Activated T-cell treated with anti-CD3 and anti-CD28 coated beads for 1 hour (primary cell): ENCODE measurements around the gene ARHGAP11A.

Experiments used
- DNase-seq: peaks from one replicate; pipeline ENCODE4 v3.0.0-alpha.2; 2020; ENCODE audit warnings: low read depth

Gene ARHGAP11A

DNA sequence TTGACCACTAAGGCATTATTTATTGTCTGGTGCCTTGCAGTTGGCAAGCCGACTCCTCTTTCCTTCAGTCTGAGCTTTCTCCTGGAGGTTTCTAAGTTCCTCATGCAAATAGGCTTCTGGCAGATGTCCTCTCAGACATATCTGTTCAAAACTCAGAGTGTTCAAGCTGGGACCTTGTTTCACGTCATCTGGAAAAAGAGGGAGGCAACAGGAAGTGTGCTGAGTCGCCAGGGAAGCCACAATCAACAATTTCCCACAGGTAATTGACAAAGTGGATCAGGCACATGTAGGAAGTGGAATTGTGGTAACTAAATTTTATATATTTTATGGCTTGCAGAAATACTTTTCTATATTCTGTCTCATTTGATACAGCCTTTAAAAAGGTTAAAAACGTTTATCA, 40.8 kb downstream of the ARHGAP11A start:
- DNase-seq: no peak

DNA sequence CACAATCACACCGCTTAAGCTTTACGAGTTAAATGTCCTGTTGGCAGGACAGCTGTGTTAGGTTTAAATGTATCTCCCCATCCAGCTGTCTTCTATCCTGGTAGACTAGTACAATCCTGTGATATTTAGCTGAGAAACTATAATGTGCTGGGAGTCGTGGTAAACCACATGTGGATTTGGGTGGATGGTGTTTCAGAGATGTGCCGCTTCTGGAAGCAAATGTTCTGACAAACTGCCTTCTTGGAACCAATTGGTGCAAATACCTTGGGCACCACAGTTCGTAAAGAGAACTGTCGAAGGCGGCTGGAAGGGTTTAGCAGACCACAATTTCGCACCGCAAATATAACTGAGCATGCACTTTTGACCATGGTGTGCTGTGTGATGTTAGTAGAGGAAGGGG, 41.2 kb downstream of the ARHGAP11A start:
- no peak for DNase-seq

DNA sequence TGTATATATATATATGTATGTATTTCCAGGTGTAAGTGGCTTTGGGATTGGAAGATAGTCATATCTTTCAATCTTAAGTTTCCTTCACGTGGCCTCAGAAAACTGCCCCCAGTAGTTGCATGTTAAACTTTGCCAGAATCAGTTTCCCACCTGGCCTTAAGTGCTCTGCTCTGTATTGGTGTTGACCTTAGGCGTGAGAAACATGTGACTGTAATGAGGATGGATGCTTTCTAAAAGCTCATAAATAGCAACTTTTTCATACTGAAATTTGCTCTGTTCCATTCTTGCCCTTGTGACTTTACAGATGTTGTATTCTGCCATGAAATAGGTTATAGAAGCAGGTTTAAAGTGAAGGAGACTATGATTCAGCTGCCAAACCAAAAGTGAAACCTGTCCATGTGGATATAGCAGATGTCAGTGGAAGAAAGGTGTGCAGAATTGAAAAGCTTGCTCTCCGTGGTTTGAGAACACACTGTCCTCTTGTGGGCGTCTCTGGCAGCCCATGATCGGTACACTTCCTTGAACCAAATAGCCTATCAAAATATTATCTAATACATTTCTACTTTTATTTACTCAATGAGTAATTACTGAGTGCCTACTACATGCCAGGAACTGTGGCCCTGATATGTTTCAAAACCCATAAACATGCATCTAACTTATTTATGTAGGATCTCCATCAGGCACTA, 42.0 kb downstream of the ARHGAP11A start:
- no peak for DNase-seq

DNA sequence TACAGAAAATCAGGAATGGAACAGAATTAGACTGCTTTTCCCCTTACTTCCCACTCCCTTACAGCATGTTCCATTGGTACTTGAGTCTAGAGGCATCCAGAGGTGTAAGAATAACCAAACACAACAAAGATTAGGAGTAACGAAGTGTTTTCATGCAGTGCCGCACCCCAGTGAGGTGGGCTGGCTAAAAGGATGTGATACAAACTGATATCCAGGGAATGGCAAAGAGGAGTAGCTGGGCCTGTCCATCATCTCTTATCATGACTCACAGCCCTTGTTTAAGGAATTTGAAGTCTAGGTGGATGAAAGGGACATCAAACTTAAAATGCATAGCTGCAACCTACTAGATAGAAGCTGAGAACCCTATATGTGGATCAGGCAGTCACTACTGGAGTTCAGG, 42.6 kb downstream of the ARHGAP11A start:
- no peak for DNase-seq

DNA sequence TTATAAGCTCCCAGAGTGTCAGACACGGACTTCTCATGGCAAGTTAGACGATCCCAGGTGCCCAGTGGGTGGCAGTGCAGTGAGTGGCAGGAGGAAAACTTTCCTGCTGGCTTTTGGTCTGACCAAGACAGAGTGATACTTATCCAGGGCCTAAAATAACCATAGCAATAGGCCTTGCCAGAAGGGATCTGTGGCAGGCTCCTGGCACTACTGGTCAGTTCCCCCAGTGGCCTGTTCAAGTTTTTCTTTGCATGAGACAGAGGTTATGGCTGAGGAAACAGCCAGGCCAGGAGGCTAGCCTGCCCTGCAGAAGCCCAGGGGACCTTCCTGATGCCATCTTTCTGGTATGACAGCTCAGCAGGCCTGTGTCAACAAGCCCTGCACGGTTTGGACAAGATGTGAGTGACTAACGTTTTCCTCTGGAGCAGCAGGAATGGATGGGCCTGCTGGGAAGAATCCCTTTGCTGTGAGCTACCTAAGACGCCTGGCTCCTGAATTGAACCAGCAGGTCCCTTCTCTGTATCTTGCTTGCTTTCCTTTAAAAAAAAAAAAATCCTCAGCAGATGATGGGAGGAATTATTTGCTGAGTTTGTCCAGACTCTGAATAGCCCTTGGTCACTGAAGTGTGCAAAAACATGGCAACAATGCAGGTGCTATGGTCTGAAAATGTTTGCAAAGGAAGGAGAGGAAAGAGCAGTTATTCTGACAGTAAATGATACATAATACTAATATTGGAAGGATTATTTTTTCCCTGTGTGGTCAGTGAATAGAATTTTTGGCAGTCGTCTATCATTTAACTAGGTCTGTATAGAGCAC, 44.2 kb downstream of the ARHGAP11A start:
- DNase-seq: no peak

DNA sequence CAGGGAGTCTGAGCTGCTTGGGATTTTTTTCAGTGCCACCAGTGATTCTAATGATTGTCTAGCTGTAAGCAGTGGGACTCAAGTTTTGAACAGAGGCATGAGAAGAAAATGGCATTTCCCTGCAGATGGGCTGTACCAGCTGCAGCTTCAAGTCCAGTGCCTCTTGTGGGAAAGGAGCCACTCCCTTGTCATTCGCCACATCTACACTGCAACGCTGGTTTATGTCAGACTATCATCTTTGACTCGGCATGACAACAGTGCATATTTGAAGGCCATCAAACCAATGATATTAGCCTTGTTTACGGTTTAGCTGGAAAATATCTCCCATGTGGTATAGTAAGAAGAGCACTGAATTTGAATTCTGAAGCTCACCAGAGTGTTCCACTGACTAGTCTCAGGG, 48.4 kb downstream of the ARHGAP11A start:
- DNase-seq: no peak

DNA sequence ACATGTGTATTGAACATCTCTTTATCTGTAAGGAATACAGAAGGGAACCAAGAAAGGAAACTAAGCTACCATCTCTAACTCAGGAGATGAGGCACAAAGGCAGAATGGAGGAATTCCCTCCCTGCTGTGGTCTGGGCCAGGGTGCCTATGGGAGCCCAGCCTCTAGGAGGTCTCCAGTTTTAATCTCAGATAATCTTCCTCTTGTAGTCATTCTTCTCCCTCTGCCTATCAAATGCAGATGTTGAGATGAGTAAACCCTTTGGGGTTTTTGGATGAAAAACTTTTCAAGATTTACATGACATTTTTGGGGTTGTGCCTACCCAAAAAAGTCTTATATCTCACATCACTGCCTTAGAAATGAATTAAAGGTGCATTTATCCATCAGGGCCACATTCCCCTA, 49.5 kb downstream of the ARHGAP11A start:
- no peak for DNase-seq

DNA sequence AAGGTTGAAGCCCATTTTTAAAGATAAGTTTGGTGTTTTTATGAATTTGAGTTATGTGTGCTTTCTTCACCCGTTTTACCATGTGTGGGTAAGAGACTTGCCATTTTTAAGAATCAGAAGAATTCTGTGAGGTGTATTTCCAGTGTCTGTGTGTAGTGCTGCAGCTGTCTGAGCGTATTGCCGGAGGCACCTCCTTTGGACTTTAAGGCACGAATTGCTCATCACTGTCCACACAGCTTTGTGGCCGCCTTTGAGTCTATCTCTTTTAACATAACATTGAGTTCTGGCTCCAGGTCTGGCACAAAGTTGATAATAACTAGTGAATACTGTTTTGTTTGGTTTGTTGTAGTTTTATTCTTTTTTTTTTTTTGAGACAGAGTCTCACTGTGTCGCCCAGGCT, 52.0 kb downstream of the ARHGAP11A start:
- no peak for DNase-seq

DNA sequence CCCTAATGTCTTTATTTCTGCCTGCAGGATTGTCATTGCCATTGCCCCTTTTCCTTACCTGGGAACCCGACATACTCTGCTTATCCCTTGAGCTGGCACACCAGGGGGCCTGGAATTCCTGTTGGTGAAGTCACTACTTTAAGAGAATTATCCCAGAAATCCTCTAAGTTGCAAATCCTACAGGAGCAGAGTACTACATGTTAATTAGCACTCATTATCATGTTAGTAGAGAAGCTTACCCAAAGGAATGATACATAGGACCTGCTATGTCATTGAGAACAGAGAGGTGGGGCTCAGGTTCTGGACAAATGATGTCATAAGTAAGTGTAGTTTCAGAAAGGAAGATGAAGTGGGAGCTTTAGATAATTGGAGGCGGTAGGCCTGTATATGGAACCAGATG, 53.6 kb downstream of the ARHGAP11A start:
- DNase-seq: no peak

DNA sequence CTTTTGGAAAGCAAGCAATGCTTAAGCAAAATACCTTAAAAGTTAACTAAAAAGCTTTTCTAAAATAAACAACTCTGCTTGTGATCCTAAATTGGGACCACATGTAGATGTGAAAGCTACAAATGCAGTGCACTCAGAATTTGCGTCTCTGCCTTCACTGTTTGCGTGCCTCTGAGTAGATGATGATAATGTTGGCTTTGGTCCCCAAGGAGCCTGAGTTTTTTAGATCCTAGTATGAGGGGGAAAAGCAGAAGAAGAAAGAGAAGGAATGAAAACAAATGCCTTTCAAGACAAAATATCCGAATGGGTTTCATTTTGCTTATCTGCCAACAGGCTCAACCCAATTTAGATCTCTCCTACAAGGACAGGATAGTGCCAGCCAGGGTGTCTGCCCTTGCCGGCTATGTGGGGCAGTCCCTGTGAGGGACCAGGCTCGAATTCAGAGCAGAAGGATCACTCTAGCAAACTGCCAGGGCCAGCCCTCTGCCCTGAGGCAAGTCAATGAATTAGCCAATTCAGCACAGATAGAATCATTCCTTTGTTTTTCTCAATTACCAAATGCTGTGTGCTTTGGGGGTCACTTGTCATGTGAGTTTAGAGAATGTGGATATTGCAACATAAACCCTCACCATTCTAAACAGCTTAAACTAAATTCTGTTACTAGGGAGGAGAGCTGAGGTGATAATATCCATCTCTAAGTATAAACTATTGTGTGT, 54.8 kb downstream of the ARHGAP11A start:
- DNase-seq: no peak

DNA sequence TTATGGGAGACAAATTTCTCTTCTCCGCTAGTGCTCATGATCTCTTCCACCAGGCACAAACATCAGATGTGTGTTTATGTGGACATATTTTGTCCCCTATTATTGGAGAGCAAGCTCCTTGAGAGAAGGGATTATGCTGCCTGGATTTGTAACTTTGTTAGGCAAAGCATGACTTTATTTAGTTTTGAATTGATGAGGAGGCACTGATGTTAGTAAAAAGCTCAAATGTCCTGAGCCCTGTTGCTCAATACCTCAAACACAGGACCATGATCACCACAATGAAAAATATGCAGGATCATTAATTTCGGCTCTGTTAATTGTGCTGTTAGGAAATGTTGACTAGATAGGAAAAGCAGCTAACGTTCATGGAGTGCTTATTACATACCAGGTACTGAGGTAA, 55.3 kb downstream of the ARHGAP11A start:
- no peak for DNase-seq

DNA sequence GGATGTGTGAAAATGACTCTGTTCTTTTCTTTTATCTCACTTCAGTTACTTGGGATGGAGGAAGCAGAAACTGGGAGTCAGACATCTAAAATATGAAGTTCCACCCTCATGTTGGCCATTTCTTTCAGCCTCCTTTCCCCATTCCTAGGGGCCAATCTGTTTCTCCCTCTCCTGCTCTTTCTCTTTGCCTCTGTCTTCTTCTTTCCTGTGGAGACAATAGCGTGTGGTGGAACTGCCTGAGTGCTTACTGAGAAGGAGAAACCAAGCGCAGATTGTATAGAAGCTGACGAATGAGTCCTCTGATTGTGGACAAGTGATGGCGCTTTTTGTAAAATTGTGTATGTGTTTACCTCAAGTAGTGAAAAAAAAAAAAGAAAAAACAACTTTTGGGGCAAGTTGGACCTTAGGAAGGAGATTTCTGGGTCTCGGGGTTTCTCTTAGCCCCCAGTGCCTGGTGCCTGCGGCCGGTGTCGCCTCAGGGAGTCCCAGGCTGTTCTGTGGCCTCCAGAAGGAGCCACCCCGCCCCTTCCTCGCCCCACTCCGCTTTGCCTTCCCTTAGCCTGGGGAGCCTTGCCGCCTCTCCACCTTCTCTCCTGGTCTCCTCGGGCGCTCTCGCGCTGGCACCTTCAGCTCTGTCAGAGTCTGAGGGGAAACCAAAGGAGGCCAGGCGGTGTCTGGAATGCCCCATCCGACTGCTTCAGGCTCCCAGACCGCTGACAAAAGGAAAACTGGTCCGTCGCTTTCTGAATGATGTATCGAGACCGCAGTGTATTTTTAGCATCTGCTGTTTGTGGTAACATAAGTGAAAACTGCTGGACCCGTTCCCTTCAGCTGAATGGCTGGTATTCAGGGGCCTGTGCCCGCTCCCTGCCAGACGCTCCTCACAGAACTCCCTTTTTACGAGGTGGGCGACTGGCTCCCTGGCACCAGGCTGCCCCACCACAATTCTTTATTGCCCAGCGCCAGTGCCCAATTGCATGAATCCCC, 56.3 kb downstream of the ARHGAP11A start:
- no peak for DNase-seq

DNA sequence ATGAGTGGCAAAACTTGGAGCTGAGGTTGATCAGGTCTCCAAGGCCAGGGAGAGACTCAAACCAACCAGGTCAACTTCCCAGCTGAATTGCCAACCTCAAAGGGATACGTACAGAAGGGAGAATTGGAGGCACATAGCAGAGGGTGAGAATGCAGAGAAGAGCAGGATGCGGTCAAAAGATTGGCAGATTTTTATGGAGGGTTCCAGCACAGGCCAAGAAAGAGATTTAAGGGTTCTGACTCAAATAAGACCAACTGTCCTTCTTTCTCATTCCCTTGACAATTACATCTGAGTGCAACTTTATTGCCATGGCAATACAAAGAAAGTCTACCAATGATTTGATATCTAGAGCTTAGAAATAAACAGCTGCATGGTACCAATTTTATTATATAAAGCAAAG, 59.4 kb downstream of the ARHGAP11A start:
- no peak for DNase-seq

DNA sequence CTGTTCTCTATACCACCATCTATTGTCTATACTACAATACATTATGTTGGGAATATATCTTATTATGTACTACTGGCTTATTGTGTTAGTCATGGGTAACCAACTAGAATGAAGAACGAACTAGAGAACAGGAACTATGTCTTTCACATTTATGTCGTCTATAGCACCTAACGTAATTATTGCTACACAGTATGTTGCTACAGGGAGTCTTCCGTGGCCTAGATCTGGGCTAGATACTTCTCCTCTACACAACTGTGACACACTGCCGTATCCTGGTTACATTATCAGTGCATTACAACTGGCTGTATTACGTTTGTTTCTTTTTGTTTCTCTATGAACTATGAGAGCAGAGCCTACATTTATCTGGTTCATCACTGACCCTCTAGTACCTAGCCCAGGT, 60.2 kb downstream of the ARHGAP11A start:
- DNase-seq: no peak

DNA sequence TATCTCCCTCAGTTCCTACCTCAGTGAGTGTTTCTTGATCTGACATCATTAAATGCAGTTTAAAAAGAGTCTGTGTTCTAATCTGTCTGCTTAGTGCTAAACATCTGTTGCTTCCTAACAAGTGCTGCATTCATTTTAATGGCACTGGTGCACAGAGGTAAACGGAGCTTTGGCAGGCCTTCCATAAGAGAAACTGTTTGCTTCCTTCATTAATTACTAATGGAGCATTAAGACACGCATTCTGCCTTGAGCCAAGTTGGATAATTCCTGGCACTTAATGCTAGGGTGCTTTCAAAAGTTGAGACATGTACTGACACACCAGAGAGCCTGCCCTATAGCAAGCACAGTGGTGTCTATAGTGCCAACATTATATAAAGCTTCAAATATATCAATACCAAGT, 60.9 kb downstream of the ARHGAP11A start:
- no peak for DNase-seq

DNA sequence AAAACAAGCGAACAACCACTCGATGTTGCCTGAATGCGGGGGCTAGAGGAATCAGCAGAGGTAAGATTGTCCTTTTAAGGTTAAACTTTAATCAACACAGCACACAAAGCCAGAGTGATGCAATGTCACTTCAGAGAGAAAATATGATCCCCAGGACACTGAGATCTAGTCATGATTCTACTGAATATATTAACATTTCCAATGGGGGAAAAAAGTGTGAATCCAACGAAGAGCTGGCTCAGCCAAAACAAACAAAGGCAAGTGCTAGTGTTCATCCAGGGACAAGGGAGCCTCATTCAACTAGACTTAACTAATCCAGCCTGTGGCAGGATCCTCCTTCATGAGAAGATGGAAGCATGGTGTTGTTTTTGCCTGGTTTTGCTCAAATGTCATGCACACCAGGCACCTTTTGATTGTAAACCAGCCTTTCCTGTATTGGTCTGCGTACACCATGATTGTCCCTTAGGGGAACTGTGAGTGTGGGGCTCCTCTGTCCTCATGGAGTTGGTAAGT, 62.0 kb downstream of the ARHGAP11A start:
- no peak for DNase-seq

DNA sequence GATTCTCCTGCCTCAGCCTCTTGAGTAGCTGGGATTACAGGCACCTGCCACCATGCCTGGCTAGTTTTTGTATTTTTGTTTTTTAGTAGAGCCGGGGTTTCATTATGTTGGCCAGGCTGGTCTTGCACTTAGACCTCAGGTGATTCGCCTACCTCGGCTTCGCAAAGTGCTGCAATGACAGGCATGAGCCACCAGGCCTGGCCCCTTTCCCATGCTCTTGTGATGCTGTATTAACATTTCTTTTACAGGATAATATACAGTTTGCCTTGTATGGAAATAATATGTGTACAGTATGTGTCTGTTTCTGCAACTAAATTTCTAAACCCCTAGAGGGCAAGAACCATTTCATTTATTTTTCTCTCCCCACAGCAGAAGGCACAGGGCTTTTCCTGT, 64.0 kb downstream of the ARHGAP11A start:
- no peak for DNase-seq

DNA sequence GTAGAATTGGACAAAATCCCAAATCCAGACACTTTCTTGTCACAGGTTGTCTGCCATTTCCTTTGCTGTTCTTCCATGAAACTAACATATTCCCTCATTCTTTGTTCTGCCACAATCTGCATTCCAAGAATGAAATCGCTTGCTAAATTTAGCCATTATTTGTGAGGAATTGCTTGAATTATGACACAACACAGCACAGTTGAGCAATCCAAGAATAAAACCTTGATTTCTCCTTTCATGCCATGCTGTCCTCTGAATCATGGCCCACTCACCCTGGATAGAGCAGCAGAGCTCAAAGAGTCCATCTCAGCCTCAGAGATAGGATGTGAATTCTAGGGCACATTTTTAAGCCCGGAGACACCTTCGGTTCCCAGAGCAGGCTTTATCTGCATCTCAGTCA, 67.3 kb downstream of the ARHGAP11A start:
- no peak for DNase-seq

DNA sequence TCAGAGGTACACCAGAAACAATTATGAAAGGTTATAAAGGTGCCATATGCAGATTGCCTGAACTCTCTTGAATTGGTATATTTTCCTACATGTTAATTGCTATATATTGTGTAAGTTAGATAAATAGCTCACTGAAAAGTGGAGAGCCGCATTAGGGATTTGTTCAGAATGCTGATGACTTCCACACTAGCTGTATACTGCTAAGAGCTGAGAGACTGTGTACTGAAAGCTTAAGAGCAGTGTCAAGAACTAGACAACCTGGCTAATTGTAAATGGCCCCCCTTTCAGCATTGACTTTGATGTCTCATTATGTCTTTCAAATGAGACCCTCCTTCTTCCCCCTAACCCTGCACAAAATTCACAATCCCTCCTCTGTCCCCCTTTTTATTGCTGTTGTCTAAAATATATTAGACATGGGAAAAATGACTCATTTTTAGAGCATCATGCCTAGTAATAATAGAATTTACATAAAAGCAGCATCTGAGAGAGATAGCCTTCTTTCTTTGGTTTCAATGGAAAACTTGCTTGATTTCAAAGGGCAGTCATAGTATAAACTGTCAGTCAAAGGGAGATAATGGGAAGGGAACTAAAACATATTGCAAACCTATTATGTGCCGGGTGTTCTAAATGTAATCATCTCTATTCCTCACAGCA, 67.8 kb downstream of the ARHGAP11A start:
- DNase-seq: no peak

DNA sequence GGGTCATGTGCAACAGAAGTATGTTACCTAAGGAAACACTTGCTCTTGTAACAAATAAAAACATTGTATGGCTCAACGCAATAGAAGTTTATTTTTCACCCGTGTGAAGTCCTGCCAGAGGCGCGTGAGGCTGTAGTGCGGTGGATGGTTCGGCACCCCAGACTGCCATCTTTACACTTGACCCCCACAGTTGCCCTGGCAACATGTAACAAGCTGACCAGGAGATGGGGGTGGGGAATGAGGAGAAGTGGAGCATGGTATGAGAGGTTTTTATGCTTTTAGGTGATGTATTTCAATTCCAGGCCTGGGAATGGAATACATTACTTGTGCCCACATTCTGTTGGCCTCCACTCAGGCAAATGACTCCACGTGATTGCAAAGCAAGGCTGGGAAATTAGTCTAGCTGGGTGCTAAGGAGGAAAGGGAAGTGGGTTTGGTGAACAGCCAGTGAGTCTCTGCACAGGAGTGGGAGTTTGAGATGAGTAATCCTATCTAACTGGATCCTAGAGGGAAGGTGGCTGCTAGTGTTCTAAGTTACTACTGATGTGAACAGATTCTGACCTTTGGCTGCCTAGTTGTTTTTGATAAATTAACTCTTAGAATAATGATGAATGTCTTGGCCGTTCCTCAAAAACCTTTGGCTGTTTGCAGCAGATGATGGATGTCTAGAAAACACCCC, 68.7 kb downstream of the ARHGAP11A start:
- no peak for DNase-seq

DNA sequence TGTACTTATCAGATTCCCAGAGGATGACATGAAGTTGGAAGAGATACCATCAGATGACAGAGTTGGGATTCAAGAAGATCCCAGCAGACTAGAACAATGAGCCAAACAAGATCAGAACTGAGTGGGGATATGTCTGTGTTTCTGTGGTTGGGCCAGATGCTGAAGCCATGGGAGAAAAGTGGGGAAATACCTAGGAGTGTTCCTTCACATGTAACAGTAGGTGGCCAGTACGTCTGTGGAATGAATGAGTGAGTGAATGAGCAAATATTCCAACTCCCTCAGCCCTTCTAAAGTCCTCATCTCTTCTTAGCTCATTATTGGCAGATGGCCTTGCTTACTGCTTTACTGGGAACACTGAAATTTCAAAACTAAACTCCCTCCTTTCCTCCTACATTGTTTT, 70.3 kb downstream of the ARHGAP11A start:
- DNase-seq: no peak
